Tibial artery (tissue), 4 donors: ENCODE data around the gene CSNK1G2.

Source experiments
- DNase-seq, 2 donors: peaks; one replicate each; pipeline ENCODE4 v3.0.0-alpha.2; 2019
- H3K27ac ChIP-seq, 2 donors: fragments of 200-600 bp; sonication (generic) in 1 of 2; 1 replicate in 1 of 2; 2 replicates in 1 of 2; pipeline ENCODE4 v1.5.1; 2018 to 2019; ENCODE audit warnings: mild to moderate bottlenecking in 1 of 2
- H3K27me3 ChIP-seq, 2 donors: fragments of 200-600 bp; sonication (generic) in 1 of 2; one replicate each; pipeline versions ENCODE4 v1.5.1 to v1.6.0; 2016 to 2019
- H3K36me3 ChIP-seq, 3 donors: fragments of 200-600 bp; sonication (generic) in 2 of 3; one replicate each; pipeline ENCODE4 v1.5.1; 2016 to 2019; ENCODE audit warnings: mild to moderate bottlenecking in 2 of 3
- H3K4me1 ChIP-seq, 4 donors: fragments of 200-600 bp; sonication (generic) in 2 of 4; 1 replicate in 3 of 4; 2 replicates in 1 of 4; pipeline ENCODE4 v1.5.1; 2016 to 2019
- H3K4me3 ChIP-seq, 2 donors: fragments of 200-600 bp; sonication (generic) in 1 of 2; 1 replicate in 1 of 2; 2 replicates in 1 of 2; pipeline ENCODE4 v1.5.1; 2018 to 2019; ENCODE audit warnings: mild to moderate bottlenecking in 2 of 2
- H3K9me3 ChIP-seq, 3 donors: fragments of 200-600 bp; sonication (generic) in 1 of 3; one replicate each; pipeline ENCODE4 v1.5.1; 2016 to 2019
- intact Hi-C: fragments of 100-400 bp; cut with DNase I; formaldehyde crosslinking; loops from one replicate; pipeline ENCODE4 v1.15.0; 2023; ENCODE audit warnings: low total_unique reads
- TF ChIP-seq, protein P1 (sequence below), 2 experiments: fragments of 200-600 bp in 1 of 2; fragments of 450-650 bp in 1 of 2; IDR thresholded peaks; one replicate each; pipeline ENCODE4 v1.5.1; 2017 to 2019; ENCODE audit warnings: antibody characterized with exemption in 2 of 2, mild to moderate bottlenecking in 1 of 2, moderate library complexity in 1 of 2

CSNK1G2 gene

DNA sequence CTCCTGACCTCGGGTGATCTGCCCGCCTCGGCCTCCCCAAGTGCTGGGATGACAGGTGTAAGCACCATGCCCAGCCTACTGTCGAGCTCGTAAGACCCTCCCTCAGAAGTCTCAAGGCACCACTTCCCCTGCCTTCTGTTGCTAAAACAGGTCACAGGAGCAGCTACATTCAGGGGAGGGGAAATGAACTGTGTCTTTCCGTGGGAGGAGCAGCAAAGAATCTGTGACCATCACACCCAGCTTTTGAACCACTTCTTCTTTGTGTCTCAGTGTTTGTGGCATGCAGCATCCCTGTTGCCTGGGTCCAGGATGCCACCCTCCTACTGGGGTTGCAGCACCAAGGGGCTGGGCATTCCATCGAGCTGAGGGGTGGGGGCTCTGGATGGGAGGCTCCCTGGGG, 7.7 kb upstream of the CSNK1G2 start:
- peaks cover 0 to 30% of the 10 kb centered on the region in 2 donors for H3K27me3 ChIP-seq
- peaks cover 0 to 16% (median 11%) of the 10 kb centered on the region in 4 donors for H3K4me1 ChIP-seq
- H3K9me3 ChIP-seq, result no peaks in the 10 kb centered on the region
- no peak for DNase-seq
- H3K36me3 ChIP-seq, result no peaks in the 10 kb centered on the region
- TF ChIP-seq, protein P1, sequence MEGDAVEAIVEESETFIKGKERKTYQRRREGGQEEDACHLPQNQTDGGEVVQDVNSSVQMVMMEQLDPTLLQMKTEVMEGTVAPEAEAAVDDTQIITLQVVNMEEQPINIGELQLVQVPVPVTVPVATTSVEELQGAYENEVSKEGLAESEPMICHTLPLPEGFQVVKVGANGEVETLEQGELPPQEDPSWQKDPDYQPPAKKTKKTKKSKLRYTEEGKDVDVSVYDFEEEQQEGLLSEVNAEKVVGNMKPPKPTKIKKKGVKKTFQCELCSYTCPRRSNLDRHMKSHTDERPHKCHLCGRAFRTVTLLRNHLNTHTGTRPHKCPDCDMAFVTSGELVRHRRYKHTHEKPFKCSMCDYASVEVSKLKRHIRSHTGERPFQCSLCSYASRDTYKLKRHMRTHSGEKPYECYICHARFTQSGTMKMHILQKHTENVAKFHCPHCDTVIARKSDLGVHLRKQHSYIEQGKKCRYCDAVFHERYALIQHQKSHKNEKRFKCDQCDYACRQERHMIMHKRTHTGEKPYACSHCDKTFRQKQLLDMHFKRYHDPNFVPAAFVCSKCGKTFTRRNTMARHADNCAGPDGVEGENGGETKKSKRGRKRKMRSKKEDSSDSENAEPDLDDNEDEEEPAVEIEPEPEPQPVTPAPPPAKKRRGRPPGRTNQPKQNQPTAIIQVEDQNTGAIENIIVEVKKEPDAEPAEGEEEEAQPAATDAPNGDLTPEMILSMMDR (IDR thresholded peaks at IDR 0.05), result no peak
- H3K4me3 ChIP-seq, result no peak overlapping the region
- intact Hi-C loops, result no loop called here
- H3K27ac ChIP-seq, result no peak overlapping the region

- intact Hi-C loops, result no loop called here
Observed at GRCh38 chr19:1933942-1934341, 7.0 kb upstream of the CSNK1G2 start.

GRCh38 chr19:1935484-1936208, 5.3 kb upstream of the CSNK1G2 start:
- TF ChIP-seq, protein P1 (IDR thresholded peaks at IDR 0.05), result no peak
- no peak for DNase-seq
- no peak overlapping the region for H3K4me3 ChIP-seq
- peaks cover 0 to 11% (median 7%) of the 10 kb centered on the region in 4 donors for H3K4me1 ChIP-seq
- no peaks in the 10 kb centered on the region for H3K36me3 ChIP-seq
- H3K27me3 ChIP-seq, result peaks cover 0 to 26% of the 10 kb centered on the region in 2 donors
- no peaks in the 10 kb centered on the region for H3K9me3 ChIP-seq
- intact Hi-C loops, result no loop called here
- H3K27ac ChIP-seq, result no peak overlapping the region

More at GRCh38 chr19:1933942-1934341, 7.0 kb upstream of the CSNK1G2 start:
- H3K36me3 ChIP-seq, result no peaks in the 10 kb centered on the region
- no peaks in the 10 kb centered on the region for H3K9me3 ChIP-seq
- TF ChIP-seq, protein P1 (IDR thresholded peaks at IDR 0.05), result no peak
- H3K27me3 ChIP-seq, result peaks cover 0 to 30% of the 10 kb centered on the region in 2 donors
- peaks cover 0 to 13% (median 10%) of the 10 kb centered on the region in 4 donors for H3K4me1 ChIP-seq
- no peak overlapping the region for H3K27ac ChIP-seq
- H3K4me3 ChIP-seq, result no peak overlapping the region
- no peak for DNase-seq

GRCh38 chr19:1936430-1936829, 4.5 kb upstream of the CSNK1G2 start:
- Histone ChIP-seq H3K4me3 (no peak overlapping the region), H3K36me3 (no peaks in the 10 kb centered on the region), H3K9me3 (no peaks in the 10 kb centered on the region), H3K27me3 (peaks cover 0 to 19% of the 10 kb centered on the region in 2 donors), H3K27ac (no peak overlapping the region), H3K4me1 (peaks cover 0 to 11% (median 7%) of the 10 kb centered on the region in 4 donors)
- TF ChIP-seq, protein P1 (IDR thresholded peaks at IDR 0.05), result no peak
- no peak for DNase-seq
- intact Hi-C loops, result no loop called here

DNA sequence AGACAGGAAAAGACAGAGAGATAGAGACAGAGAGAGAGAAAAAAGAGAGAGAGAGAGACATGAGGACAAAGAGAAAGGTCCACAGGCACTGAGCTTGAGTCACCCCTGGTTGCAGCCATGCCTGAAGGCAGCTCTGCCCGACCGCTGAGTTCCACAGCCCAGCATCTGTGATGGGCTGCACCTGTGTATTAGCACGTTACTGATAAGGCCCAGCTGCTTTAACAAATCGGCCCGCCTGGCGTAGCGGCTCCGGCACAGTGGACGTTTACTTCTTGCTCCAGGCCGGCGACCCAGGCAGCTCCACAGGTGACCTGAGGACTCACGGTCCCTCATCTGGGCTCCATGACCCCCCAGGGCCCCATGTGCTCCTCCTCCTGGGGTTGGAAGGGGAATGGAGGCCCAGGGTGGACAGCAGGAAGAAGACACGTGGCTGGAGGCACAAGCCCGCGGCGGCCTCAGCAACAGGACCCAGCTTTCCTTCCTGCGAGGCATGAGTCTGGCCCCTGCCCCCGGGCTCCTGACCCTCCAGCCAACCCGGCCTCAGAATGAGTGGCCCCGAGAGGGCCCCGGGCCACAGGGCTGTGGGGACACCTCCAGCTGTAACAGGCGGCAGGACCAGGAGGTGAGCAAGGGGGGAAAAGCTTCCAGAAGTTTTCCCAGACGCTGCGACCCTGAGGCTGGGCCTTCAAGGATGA, 3.9 kb upstream of the CSNK1G2 start:
- TF ChIP-seq, protein P1 (IDR thresholded peaks at IDR 0.05), result no peak
- Histone ChIP-seq H3K4me1 (peaks cover 0 to 11% (median 7%) of the 10 kb centered on the region in 4 donors), H3K36me3 (no peaks in the 10 kb centered on the region), H3K4me3 (no peak overlapping the region), H3K9me3 (no peaks in the 10 kb centered on the region), H3K27me3 (peaks cover 0 to 13% of the 10 kb centered on the region in 2 donors), H3K27ac (no peak overlapping the region)
- DNase-seq, result no peak
- intact Hi-C loops, result no loop called here
